H1 (cell line): ENCODE data around the gene WDR27. TPM values are rescaled to one million over a fixed set of nuclear protein-coding genes. Genes with fewer than 3 reads are reported as not detected.

Experiments used
- CTCF ChIA-PET: fragments of 300-600 bp; sonication (Branson Sonifier 250); formaldehyde crosslinking; loops from one replicate; lab custom pipeline; 2021; ENCODE audit not compliant: partially characterized antibody; lab: Charles Lee
- POLR2A ChIA-PET: fragments of 300-600 bp; sonication (Branson Sonifier 250); formaldehyde crosslinking; loops from one replicate; lab custom pipeline; 2021; ENCODE audit warnings: inconsistent platforms; ENCODE audit not compliant: partially characterized antibody; lab: Charles Lee
- DNase-seq, 2 experiments: peaks; one replicate each; pipeline versions ENCODE4 v3.0.0 to v3.0.0-alpha.2; 2010 to 2022; ENCODE audit warnings: low spot score in 2 of 2, low read depth in 1 of 2, mixed read lengths in 1 of 2
- FAIRE-seq: peaks from 2 replicates; lab custom pipeline; 2011; peaks lifted over from hg19 to GRCh38; lab: Jason Lieb, UNC
- H2AFZ ChIP-seq: 2 replicates; pipeline ENCODE4 v1.8.1; 2012; ENCODE audit warnings: low read length, inconsistent platforms
- H2AK5ac ChIP-seq: 2 replicates; pipeline ENCODE4 v1.6.1; 2013; ENCODE audit warnings: low read depth, low read length
- H2BK120ac ChIP-seq: replicated peaks from 2 replicates; pipeline ENCODE3; 2013; ENCODE audit warnings: low read depth, low read length, inconsistent platforms
- H2BK12ac ChIP-seq: 2 replicates; pipeline ENCODE4 v1.6.1; 2013; ENCODE audit warnings: low read depth, low read length
- H2BK15ac ChIP-seq: 2 replicates; pipeline ENCODE4 v1.6.1; 2013; ENCODE audit warnings: low read length
- H2BK20ac ChIP-seq: 2 replicates; pipeline ENCODE4 v1.6.1; 2013; ENCODE audit warnings: low read length
- H2BK5ac ChIP-seq: 2 replicates; pipeline ENCODE4 v1.6.1; 2013; ENCODE audit warnings: low read depth, low read length
- H3K14ac ChIP-seq: 2 replicates; pipeline ENCODE4 v1.6.1; 2013; ENCODE audit warnings: inconsistent platforms; ENCODE audit not compliant: insufficient read length
- H3K18ac ChIP-seq: 2 replicates; pipeline ENCODE4 v1.6.1; 2013; ENCODE audit warnings: low read length; ENCODE audit errors: extremely low read depth
- H3K23ac ChIP-seq: 2 replicates; pipeline ENCODE4 v1.6.1; 2013; ENCODE audit warnings: inconsistent platforms; ENCODE audit not compliant: insufficient read length
- H3K23me2 ChIP-seq: 2 replicates; pipeline ENCODE4 v1.6.1; 2013; ENCODE audit warnings: low read depth, low read length
- H3K27ac ChIP-seq: 2 replicates; pipeline ENCODE4 v1.6.1; 2011; ENCODE audit warnings: low read depth, low read length, inconsistent platforms
- H3K27me3 ChIP-seq, 4 experiments: replicated peaks in 1 of 4; 1 replicate in 1 of 4; 2 replicates in 3 of 4; pipeline versions ENCODE4 v1.6.1 to v1.8.1; 2011 to 2013; ENCODE audit warnings: low read length in 3 of 4, mild to moderate bottlenecking in 3 of 4, inconsistent platforms in 2 of 4, mixed read lengths in 2 of 4, moderate library complexity in 1 of 4; ENCODE audit not compliant: control insufficient read depth in 3 of 4, insufficient read depth in 3 of 4; ENCODE audit errors: extremely low read depth in 1 of 4
- H3K36me3 ChIP-seq, 4 experiments: 2 replicates each; pipeline versions ENCODE4 v1.6.1 to v1.8.1; 2011 to 2013; ENCODE audit warnings: mild to moderate bottlenecking in 4 of 4, low read length in 3 of 4, moderate library complexity in 2 of 4, control low read depth in 1 of 4, inconsistent platforms in 1 of 4; ENCODE audit not compliant: insufficient read depth in 4 of 4, control insufficient read depth in 2 of 4
- H3K4ac ChIP-seq: replicated peaks from 2 replicates; pipeline ENCODE3; 2013; ENCODE audit warnings: low read length, low read depth, mixed read lengths, inconsistent platforms; ENCODE audit not compliant: insufficient read length
- H3K4me1 ChIP-seq, 4 experiments: replicated peaks in 1 of 4; 1 replicate in 1 of 4; 2 replicates in 3 of 4; pipeline versions ENCODE4 v1.6.1 to v1.8.1; 2011 to 2013; ENCODE audit warnings: low read length in 3 of 4, inconsistent platforms in 2 of 4, mixed read lengths in 1 of 4; ENCODE audit not compliant: insufficient read depth in 4 of 4, control insufficient read depth in 3 of 4
- H3K4me2 ChIP-seq, 2 experiments: 2 replicates each; pipeline versions ENCODE4 v1.6.1 to v1.8.1; 2011 to 2013; ENCODE audit warnings: low read depth in 2 of 2, low read length in 2 of 2, control low read depth in 1 of 2, inconsistent platforms in 1 of 2, mild to moderate bottlenecking in 1 of 2; ENCODE audit not compliant: insufficient read depth in 1 of 2
- H3K4me3 ChIP-seq, 4 experiments: fragments of 200-600, 300-600 bp in 1 of 4; sonication (generic), shearing (Covaris generic), sonication (Bioruptor Twin) in 1 of 4; 2 replicates each; pipeline versions ENCODE4 v1.5.1 to v1.8.1; 2011 to 2016; ENCODE audit warnings: low read length in 4 of 4, low read depth in 3 of 4, control low read depth in 2 of 4, inconsistent platforms in 2 of 4, mild to moderate bottlenecking in 2 of 4, mixed read lengths in 1 of 4, moderate library complexity in 1 of 4; ENCODE audit not compliant: insufficient read depth in 2 of 4; ENCODE audit errors: extremely low read depth in 1 of 4
- H3K56ac ChIP-seq: replicated peaks from 2 replicates; pipeline ENCODE3; 2013; ENCODE audit warnings: low read depth, mild to moderate bottlenecking, mixed read lengths, low read length, inconsistent platforms; ENCODE audit not compliant: insufficient read length
- H3K79me1 ChIP-seq: 2 replicates; pipeline ENCODE4 v1.6.1; 2013; ENCODE audit warnings: low read depth, low read length, control low read depth
- H3K79me2 ChIP-seq, 2 experiments: 2 replicates each; pipeline versions ENCODE4 v1.6.1 to v1.8.1; 2012 to 2013; ENCODE audit warnings: low read length in 2 of 2, mild to moderate bottlenecking in 2 of 2, inconsistent platforms in 1 of 2; ENCODE audit not compliant: insufficient read depth in 2 of 2, control insufficient read depth in 1 of 2
- H3K9ac ChIP-seq, 4 experiments: replicated peaks in 1 of 4; 1 replicate in 1 of 4; 2 replicates in 3 of 4; pipeline versions ENCODE4 v1.6.1 to v1.8.1; 2011 to 2013; ENCODE audit warnings: low read depth in 3 of 4, low read length in 3 of 4, control low read depth in 2 of 4, mild to moderate bottlenecking in 2 of 4, moderate library complexity in 2 of 4, inconsistent platforms in 1 of 4; ENCODE audit errors: extremely low read depth in 1 of 4
- H3K9me3 ChIP-seq, 2 experiments: 2 replicates each; pipeline versions ENCODE4 v1.6.1 to v1.8.1; 2012 to 2013; ENCODE audit warnings: mild to moderate bottlenecking in 2 of 2, moderate library complexity in 2 of 2, control low read depth in 1 of 2, inconsistent platforms in 1 of 2, low read depth in 1 of 2, low read length in 1 of 2, mixed read lengths in 1 of 2; ENCODE audit not compliant: insufficient read depth in 2 of 2
- H4K20me1 ChIP-seq, 2 experiments: replicated peaks in 1 of 2; 2 replicates each; pipeline versions ENCODE3 to v1.8.1; 2011 to 2013; ENCODE audit warnings: inconsistent platforms in 2 of 2, low read length in 2 of 2, mild to moderate bottlenecking in 1 of 2; ENCODE audit not compliant: insufficient read depth in 2 of 2, control insufficient read depth in 1 of 2
- H4K5ac ChIP-seq: 2 replicates; pipeline ENCODE4 v1.6.1; 2013; ENCODE audit warnings: low read length, low read depth, mixed read lengths, inconsistent platforms; ENCODE audit not compliant: insufficient read length
- H4K8ac ChIP-seq: 2 replicates; pipeline ENCODE4 v1.8.0; 2013; ENCODE audit warnings: mild to moderate bottlenecking, moderate library complexity, low read length, inconsistent platforms; ENCODE audit not compliant: insufficient read depth; ENCODE audit errors: extremely low read depth
- H4K91ac ChIP-seq: replicated peaks from 2 replicates; pipeline ENCODE3; 2013; ENCODE audit warnings: low read length, mixed read lengths, inconsistent platforms; ENCODE audit not compliant: insufficient read length
- CHD1 ChIP-seq: IDR thresholded peaks from 2 replicates; pipeline ENCODE4 v1.6.1; 2012; ENCODE audit warnings: low read depth, low read length, improper control_type of control experiment
- CTBP2 ChIP-seq: IDR thresholded peaks from 2 replicates; pipeline ENCODE4 v1.7.0; 2011; ENCODE audit warnings: borderline replicate concordance, mild to moderate bottlenecking, moderate library complexity, mixed read lengths, low read length; ENCODE audit not compliant: insufficient read depth, insufficient read length
- POU5F1 ChIP-seq: IDR thresholded peaks from 2 replicates; pipeline ENCODE4 v1.6.1; 2011; ENCODE audit warnings: low read depth, mild to moderate bottlenecking, low read length, moderate library complexity
- WGBS, 2 experiments: shearing (Covaris generic) in 1 of 2; methylation state at CpG; one replicate each; pipeline versions ENCODE4 v1.1.6 to v1.1.7; 2013 to 2015; ENCODE audit warnings: low lambda C conversion rate in 2 of 2, mixed read lengths in 2 of 2, inconsistent platforms in 1 of 2, low coverage in 1 of 2, missing lambda C conversion rate in 1 of 2; ENCODE audit not compliant: insufficient replicate concordance in 2 of 2, insufficient coverage in 1 of 2, insufficient read length in 1 of 2; ENCODE audit errors: extremely low coverage in 1 of 2, missing lambda C conversion rate in 1 of 2; 5-methylcytosine and 5-hydroxymethylcytosine counted together
- polyA plus RNA-seq, 7 experiments: library from polyadenylated mRNA; depleted of rRNA in 3 of 7; stranded (reverse) in 5 of 7; unstranded in 2 of 7; fragments of >200 nt in 5 of 7; fragments of 200-250 nt in 2 of 7; gene quantifications; 1 replicate in 5 of 7; 2 replicates in 1 of 7; 4 replicates in 1 of 7; pipeline versions ENCODE4 v1.2.1 to v1.2.3, GENCODE V29; 2011 to 2013; ENCODE audit warnings: missing spikeins in 2 of 7, mixed read lengths in 2 of 7
- total RNA-seq: library from RNA; stranded (reverse); fragmentation: NEBNext Ultra II Directional; extraction: Animal tissue kit (Norgen Biotek cat#: 25700); gene quantifications from 2 replicates; pipeline ENCODE4 v1.2.1, GENCODE V29; 2021
- TF ChIP-seq, protein P1 (sequence below): IDR thresholded peaks from 2 replicates; pipeline ENCODE4 v1.6.1; 2012; ENCODE audit warnings: inconsistent platforms
- TF ChIP-seq, protein P2 (sequence below): IDR thresholded peaks from 2 replicates; pipeline ENCODE4 v1.6.1; 2012; ENCODE audit warnings: inconsistent platforms

WDR27 gene
- total and polyA plus RNA-seq, 2 of the 8 experiments (the other 6 are each of a cell fraction or from before 2014, with no cell fraction given), result 53.6 to 68.6 TPM

DNA sequence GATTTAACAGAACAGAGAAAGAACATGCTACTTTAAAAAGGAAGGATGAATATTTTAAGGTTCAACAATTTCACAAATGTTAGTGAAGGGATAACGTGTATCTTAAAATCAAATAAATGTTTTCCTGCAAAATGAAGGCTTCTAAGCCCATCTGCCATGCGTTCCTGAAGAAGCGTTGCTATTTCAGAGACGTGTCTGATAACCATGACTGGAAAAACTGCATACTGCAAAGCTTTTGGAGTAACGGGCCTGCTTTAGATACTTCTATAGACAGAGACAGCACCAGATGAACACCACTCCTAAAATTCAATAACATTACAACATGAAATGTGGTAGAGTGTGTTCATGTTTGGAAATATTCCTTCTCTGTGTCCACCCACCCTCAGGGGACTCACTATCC lies 126.0 kb downstream of the WDR27 start:
- Histone ChIP-seq H3K9ac (no peak overlapping the region), H3K56ac (no peak overlapping the region), H2BK15ac (no peak overlapping the region), H3K14ac (no peak overlapping the region), H4K8ac (no peak overlapping the region), H3K79me1 (no peaks in the 10 kb centered on the region), H3K36me3 (peaks cover 0 to 2% (median 0%) of the 10 kb centered on the region in 4 experiments; a peak in 2 of 8 replicates), H4K5ac (no peak overlapping the region), H2AK5ac (no peak overlapping the region), H3K23me2 (no peaks in the 10 kb centered on the region; the same call in 1 of the 2 replicates), H2BK120ac (no peak overlapping the region), H3K18ac (no peak overlapping the region), H3K27me3 (no peaks in the 10 kb centered on the region), H3K23ac (no peak overlapping the region), H2BK12ac (no peak overlapping the region), H3K27ac (no peak overlapping the region), H4K20me1 (no peaks in the 10 kb centered on the region), H2BK20ac (no peak overlapping the region), H4K91ac (no peak overlapping the region), H3K4me3 (no peak overlapping the region), H3K4me1 (no peaks in the 10 kb centered on the region), H3K79me2 (no peaks in the 10 kb centered on the region), H3K4me2 (no peak overlapping the region), H3K4ac (no peak overlapping the region), H2AFZ (no peak overlapping the region), H2BK5ac (no peak overlapping the region), H3K9me3 (no peaks in the 10 kb centered on the region)
- DNase-seq (no peak), FAIRE-seq (no peak)
- 89% methylated on average over 5 of the region's 5 CpGs; no CpG with 5 or more reads in 1 of the 2 experiments for WGBS, 2 experiments
- CTCF ChIA-PET, result interaction anchor here (1.4 to 1.9 kb wide), 2 partner anchors 10 to 43 kb away, joined by 3 to 5 read pairs; no protein-coding TSS in a partner anchor
- POLR2A ChIA-PET, result no interaction called here
- TF ChIP-seq, protein P1, sequence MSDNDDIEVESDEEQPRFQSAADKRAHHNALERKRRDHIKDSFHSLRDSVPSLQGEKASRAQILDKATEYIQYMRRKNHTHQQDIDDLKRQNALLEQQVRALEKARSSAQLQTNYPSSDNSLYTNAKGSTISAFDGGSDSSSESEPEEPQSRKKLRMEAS, result no peak
- no peak for TF ChIP-seq POU5F1
- no peak for TF ChIP-seq CHD1
- TF ChIP-seq, protein P2, sequence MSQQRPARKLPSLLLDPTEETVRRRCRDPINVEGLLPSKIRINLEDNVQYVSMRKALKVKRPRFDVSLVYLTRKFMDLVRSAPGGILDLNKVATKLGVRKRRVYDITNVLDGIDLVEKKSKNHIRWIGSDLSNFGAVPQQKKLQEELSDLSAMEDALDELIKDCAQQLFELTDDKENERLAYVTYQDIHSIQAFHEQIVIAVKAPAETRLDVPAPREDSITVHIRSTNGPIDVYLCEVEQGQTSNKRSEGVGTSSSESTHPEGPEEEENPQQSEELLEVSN, result no peak
- TF ChIP-seq CTBP2, result no peak
